ENCODE data around the gene PPP1R11. TPM values are rescaled to one million over a fixed set of nuclear protein-coding genes. Genes with fewer than 3 reads are reported as not detected.

The PPP1R11 gene
- total and polyA plus RNA-seq, 2 of the 13 experiments (the other 11 are each of a cell fraction or from before 2014, with no cell fraction given): 32.1 to 58.9 TPM

- TF ChIP-seq NFAT5 (CRISPR knock-in tag; IDR thresholded peaks at IDR 0.05): peak; percentile 86; the same call in 1 of the 2 replicates
- 0 out of 2 replicates have a peak, but pooled peaks have one; percentile 43 for TF ChIP-seq DNMT1 (CRISPR knock-in tag; IDR thresholded peaks at IDR 0.05)
- TF ChIP-seq AHDC1 (CRISPR knock-in tag; IDR thresholded peaks at IDR 0.05; ENCODE audit: borderline replicate concordance): no peak; the same call in 1 of the 2 replicates
- no peak for TF ChIP-seq GPN1 (CRISPR knock-in tag; IDR thresholded peaks at IDR 0.05; ENCODE audit: borderline replicate concordance)
- TF ChIP-seq ZNF33A (CRISPR knock-in tag; IDR thresholded peaks at IDR 0.05; ENCODE audit: borderline replicate concordance): no peak
- peak; percentile 88 for TF ChIP-seq FOXC1 (CRISPR knock-in tag; IDR thresholded peaks at IDR 0.05; ENCODE audit: borderline replicate concordance)
- TF ChIP-seq PHB2 (IDR thresholded peaks at IDR 0.05; ENCODE audit: partially characterized antibody): no peak
- peak; percentile 99 for TF ChIP-seq ATF2 (CRISPR knock-in tag; IDR thresholded peaks at IDR 0.05)
- peak; percentile 97 for TF ChIP-seq KAT7 (CRISPR knock-in tag; IDR thresholded peaks at IDR 0.05; ENCODE audit: borderline replicate concordance)
- peak; percentile 73; the same call in 1 of the 2 replicates for TF ChIP-seq ZNF441 (CRISPR knock-in tag; IDR thresholded peaks at IDR 0.05; ENCODE audit: borderline replicate concordance)
- peak; percentile 81; the same call in 1 of the 2 replicates for TF ChIP-seq IRF9 (CRISPR knock-in tag; IDR thresholded peaks at IDR 0.05; ENCODE audit: borderline replicate concordance)
- no peak for TF ChIP-seq RFX1 (IDR thresholded peaks at IDR 0.05)
- TF ChIP-seq HBP1 (CRISPR knock-in tag; IDR thresholded peaks at IDR 0.05; ENCODE audit: low read depth): peak; percentile 91
Measured at GRCh38 chr6:30061092-30061857, 5.7 kb upstream of the PPP1R11 start, which contains the start of gene POLR1H (continued).
